WTC11 (cell line): Measurements from ENCODE around the gene PTPRN2.

Experiments
- CBFB ChIP-seq: sonication (generic); formaldehyde crosslinking; IDR thresholded peaks from 2 replicates; pipeline ENCODE4 v1.8.1; 2022; ENCODE audit warnings: mild to moderate bottlenecking, low read depth, missing genetic modification reagents
- E2F5 ChIP-seq: sonication (generic); formaldehyde crosslinking; IDR thresholded peaks from 2 replicates; pipeline ENCODE4 v1.8.1; 2022; ENCODE audit warnings: mild to moderate bottlenecking, moderate library complexity, missing genetic modification reagents
- ETV6 ChIP-seq: sonication (generic); formaldehyde crosslinking; IDR thresholded peaks from 2 replicates; pipeline ENCODE4 v1.8.1; 2022; ENCODE audit warnings: mild to moderate bottlenecking, missing genetic modification reagents
- FOXK1 ChIP-seq: sonication (generic); formaldehyde crosslinking; IDR thresholded peaks from 2 replicates; pipeline ENCODE4 v1.8.0; 2022; ENCODE audit warnings: mild to moderate bottlenecking, moderate library complexity, missing genetic modification reagents
- IRF1 ChIP-seq: sonication (generic); formaldehyde crosslinking; IDR thresholded peaks from 2 replicates; pipeline ENCODE4 v1.8.0; 2023; ENCODE audit warnings: missing genetic modification reagents
- JUN ChIP-seq: sonication (generic); formaldehyde crosslinking; IDR thresholded peaks from 2 replicates; pipeline ENCODE4 v1.8.0; 2023; ENCODE audit warnings: mild to moderate bottlenecking, missing genetic modification reagents
- NR2C2 ChIP-seq: sonication (generic); formaldehyde crosslinking; IDR thresholded peaks from 2 replicates; pipeline ENCODE4 v1.8.0; 2022; ENCODE audit warnings: mild to moderate bottlenecking, missing genetic modification reagents
- PRDM15 ChIP-seq: sonication (generic); formaldehyde crosslinking; IDR thresholded peaks from 2 replicates; pipeline ENCODE4 v1.8.0; 2022; ENCODE audit warnings: missing genetic modification reagents
- SP1 ChIP-seq: sonication (generic); formaldehyde crosslinking; conservative IDR thresholded peaks from 2 replicates; pipeline ENCODE4 v1.8.1; 2022; ENCODE audit warnings: missing genetic modification reagents
- STAT6 ChIP-seq: sonication (generic); formaldehyde crosslinking; conservative IDR thresholded peaks from 2 replicates; pipeline ENCODE4 v1.8.1; 2023; ENCODE audit warnings: mild to moderate bottlenecking, low read depth, missing genetic modification reagents, moderate library complexity
- TEAD1 ChIP-seq: sonication (generic); formaldehyde crosslinking; IDR thresholded peaks from 2 replicates; pipeline ENCODE4 v1.8.0; 2022; ENCODE audit warnings: mild to moderate bottlenecking, missing genetic modification reagents
- ZNF232 ChIP-seq: sonication (generic); formaldehyde crosslinking; IDR thresholded peaks from 2 replicates; pipeline ENCODE4 v1.8.0; 2022; ENCODE audit warnings: mild to moderate bottlenecking, missing genetic modification reagents
- TF ChIP-seq, protein P1 (sequence below): fragments of 200-600 bp; IDR thresholded peaks from 2 replicates; pipeline ENCODE4 v1.8.0; 2022; ENCODE audit warnings: antibody characterized with exemption
- TF ChIP-seq, protein P2 (sequence below): sonication (generic); formaldehyde crosslinking; IDR thresholded peaks from 2 replicates; pipeline ENCODE4 v1.8.1; 2023; ENCODE audit warnings: mild to moderate bottlenecking, missing genetic modification reagents, moderate library complexity

DNA sequence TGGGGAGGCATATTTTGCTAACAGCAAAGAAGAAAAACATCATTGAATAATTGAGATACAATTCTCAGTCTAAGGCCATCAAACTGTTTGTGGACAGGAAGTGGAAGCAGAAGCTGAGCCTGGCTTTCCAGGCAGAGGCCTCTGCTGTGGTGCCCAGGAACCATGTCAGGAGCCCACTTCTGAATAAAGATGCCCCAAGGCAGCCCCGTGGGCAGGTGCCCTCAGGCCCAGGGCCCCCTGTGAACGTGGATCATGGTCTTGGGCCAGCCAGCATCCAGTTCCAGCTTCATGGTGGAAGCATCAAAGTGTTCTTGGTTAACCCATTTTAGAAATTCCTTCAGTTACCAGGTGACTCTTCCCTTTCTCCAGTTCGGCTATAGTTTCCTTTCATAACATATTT is 346.8 kb downstream of the PTPRN2 start:
- TF ChIP-seq SP1 (no peak), TEAD1 (CRISPR knock-in tag) (no peak), STAT6 (no peak), IRF1 (CRISPR knock-in tag) (no peak), ETV6 (CRISPR knock-in tag) (no peak), FOXK1 (CRISPR knock-in tag) (no peak), CBFB (CRISPR knock-in tag) (no peak), E2F5 (CRISPR knock-in tag) (no peak), NR2C2 (no peak), JUN (CRISPR knock-in tag) (no peak), PRDM15 (CRISPR knock-in tag) (no peak), ZNF232 (no peak)
- TF ChIP-seq, protein P1, sequence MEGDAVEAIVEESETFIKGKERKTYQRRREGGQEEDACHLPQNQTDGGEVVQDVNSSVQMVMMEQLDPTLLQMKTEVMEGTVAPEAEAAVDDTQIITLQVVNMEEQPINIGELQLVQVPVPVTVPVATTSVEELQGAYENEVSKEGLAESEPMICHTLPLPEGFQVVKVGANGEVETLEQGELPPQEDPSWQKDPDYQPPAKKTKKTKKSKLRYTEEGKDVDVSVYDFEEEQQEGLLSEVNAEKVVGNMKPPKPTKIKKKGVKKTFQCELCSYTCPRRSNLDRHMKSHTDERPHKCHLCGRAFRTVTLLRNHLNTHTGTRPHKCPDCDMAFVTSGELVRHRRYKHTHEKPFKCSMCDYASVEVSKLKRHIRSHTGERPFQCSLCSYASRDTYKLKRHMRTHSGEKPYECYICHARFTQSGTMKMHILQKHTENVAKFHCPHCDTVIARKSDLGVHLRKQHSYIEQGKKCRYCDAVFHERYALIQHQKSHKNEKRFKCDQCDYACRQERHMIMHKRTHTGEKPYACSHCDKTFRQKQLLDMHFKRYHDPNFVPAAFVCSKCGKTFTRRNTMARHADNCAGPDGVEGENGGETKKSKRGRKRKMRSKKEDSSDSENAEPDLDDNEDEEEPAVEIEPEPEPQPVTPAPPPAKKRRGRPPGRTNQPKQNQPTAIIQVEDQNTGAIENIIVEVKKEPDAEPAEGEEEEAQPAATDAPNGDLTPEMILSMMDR = no peak
- TF ChIP-seq, protein P2, sequence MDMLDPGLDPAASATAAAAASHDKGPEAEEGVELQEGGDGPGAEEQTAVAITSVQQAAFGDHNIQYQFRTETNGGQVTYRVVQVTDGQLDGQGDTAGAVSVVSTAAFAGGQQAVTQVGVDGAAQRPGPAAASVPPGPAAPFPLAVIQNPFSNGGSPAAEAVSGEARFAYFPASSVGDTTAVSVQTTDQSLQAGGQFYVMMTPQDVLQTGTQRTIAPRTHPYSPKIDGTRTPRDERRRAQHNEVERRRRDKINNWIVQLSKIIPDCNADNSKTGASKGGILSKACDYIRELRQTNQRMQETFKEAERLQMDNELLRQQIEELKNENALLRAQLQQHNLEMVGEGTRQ (CRISPR knock-in tag) = no peak
